ENCODE results near the gene CAPN9.

Gene CAPN9

DNA sequence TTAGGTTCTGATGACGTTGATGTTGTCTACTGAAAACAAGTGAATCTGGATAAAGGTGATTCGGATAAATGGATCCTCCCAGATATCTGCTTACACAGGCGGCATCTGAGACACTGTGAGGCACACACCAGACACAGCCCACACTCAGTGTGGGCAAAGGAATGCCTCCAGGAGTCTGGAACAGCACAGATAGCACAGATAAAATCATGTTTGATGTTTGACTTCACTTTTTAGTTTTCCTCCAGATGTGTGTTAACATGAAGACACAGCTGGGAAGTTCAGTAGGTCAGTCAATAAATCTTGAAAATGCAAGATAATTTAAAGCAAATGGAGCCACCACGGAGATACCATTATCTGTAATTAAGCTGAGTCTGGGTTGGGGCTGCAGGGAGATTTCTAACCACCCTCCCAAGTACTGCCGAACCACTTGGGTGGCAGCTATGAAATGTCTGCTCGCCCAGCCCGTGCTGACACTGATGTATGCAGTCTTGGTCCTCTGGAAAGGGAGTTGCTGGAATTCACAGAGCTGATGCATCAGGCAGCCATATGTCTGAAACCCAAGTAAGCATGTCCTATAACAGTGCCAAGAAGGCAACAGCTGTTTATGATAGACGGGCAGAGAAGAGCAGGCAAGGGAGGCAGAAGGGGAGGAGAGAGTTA lies 11.7 kb downstream of the CAPN9 start:
- CTCF ChIA-PET, result interaction anchor here (0.9 to 1.7 kb wide), 4 partner anchors 11 to 15 kb away, joined by 3 to 6 read pairs (median 5); no protein-coding TSS in a partner anchor
- POLR2A ChIA-PET, result no interaction called here
- DNase-seq (ENCODE audit: low read depth, low spot score), result no peak
- TF ChIP-seq, protein P1, sequence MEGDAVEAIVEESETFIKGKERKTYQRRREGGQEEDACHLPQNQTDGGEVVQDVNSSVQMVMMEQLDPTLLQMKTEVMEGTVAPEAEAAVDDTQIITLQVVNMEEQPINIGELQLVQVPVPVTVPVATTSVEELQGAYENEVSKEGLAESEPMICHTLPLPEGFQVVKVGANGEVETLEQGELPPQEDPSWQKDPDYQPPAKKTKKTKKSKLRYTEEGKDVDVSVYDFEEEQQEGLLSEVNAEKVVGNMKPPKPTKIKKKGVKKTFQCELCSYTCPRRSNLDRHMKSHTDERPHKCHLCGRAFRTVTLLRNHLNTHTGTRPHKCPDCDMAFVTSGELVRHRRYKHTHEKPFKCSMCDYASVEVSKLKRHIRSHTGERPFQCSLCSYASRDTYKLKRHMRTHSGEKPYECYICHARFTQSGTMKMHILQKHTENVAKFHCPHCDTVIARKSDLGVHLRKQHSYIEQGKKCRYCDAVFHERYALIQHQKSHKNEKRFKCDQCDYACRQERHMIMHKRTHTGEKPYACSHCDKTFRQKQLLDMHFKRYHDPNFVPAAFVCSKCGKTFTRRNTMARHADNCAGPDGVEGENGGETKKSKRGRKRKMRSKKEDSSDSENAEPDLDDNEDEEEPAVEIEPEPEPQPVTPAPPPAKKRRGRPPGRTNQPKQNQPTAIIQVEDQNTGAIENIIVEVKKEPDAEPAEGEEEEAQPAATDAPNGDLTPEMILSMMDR (IDR thresholded peaks at IDR 0.05; ENCODE audit: insufficient read depth, low read length, missing control alignments), result no peak
- no peak overlapping the region for H3K4me3 ChIP-seq (ENCODE audit: low read depth, low read length)

DNA sequence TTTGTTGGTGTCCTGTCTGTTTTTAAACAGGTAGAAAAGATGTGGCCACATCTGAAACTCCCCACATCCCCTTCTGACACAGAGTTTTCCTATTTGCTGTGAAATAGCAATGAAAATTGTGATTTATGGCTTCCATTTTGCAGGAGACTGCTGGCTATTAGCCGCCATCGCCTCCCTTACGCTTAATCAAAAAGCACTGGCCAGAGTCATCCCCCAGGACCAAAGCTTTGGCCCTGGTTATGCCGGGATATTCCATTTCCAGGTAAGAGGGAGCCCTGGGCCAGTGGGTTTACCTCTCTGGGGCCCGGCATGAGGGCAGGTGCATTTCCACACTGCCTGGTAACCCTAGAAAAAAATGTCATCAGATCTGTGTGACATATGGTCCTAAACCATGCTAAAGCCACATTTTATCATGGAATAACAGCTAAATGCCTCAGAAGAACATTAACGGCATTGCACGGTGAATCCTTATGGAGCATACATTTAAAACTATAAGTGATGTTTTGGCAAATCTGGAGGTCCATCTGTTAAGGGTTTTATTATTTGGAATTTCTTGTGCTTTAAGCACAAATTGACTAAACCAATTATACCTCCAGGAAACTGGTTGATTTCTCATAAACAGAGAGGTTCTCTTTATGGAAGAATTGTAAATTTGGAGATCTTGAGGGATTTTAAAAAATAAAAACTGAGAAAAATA lies 12.3 kb downstream of the CAPN9 start:
- no peak for DNase-seq (ENCODE audit: low read depth, low spot score)
- POLR2A ChIA-PET, result no interaction called here
- CTCF ChIA-PET, result interaction anchor here (0.9 to 1.7 kb wide), 4 partner anchors 11 to 16 kb away, joined by 3 to 6 read pairs (median 5); no protein-coding TSS in a partner anchor
- no peak overlapping the region for H3K4me3 ChIP-seq (ENCODE audit: low read depth, low read length)
- TF ChIP-seq, protein P1 (IDR thresholded peaks at IDR 0.05; ENCODE audit: insufficient read depth, low read length, missing control alignments), result no peak

DNA sequence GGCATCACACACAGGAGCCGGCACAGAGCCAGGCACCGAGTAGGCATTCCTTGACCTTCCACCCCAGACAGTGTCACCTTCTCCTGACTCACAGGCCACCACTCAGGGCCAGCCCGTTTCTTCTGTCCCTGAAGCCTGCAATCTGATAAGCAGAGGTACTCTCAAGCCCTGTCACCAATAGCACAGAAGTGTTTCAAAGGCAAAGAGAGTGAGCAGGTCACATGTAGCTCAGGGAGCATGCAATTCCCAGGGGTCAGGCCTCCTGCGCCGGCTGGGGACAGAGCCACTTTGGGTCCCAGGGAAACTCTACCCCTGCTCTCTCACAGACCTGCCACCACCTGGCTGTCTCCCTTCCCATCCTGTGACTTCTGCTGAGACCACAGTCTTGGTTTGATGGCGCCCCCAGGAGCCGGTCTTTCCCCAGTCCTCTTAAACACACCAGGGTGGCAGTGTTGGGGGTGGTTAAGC lies 13.2 kb downstream of the CAPN9 start:
- TF ChIP-seq, protein P1 (IDR thresholded peaks at IDR 0.05; ENCODE audit: insufficient read depth, low read length, missing control alignments), result no peak
- ChIA-PET POLR2A (no interaction called here), CTCF (interaction anchor here (1.1 kb wide), 1 partner anchor 47 kb away, joined by 3 read pairs; the partner anchor contains the start of gene AGT)
- no peak for DNase-seq (ENCODE audit: low read depth, low spot score)
- no peak overlapping the region for H3K4me3 ChIP-seq (ENCODE audit: low read depth, low read length)

DNA sequence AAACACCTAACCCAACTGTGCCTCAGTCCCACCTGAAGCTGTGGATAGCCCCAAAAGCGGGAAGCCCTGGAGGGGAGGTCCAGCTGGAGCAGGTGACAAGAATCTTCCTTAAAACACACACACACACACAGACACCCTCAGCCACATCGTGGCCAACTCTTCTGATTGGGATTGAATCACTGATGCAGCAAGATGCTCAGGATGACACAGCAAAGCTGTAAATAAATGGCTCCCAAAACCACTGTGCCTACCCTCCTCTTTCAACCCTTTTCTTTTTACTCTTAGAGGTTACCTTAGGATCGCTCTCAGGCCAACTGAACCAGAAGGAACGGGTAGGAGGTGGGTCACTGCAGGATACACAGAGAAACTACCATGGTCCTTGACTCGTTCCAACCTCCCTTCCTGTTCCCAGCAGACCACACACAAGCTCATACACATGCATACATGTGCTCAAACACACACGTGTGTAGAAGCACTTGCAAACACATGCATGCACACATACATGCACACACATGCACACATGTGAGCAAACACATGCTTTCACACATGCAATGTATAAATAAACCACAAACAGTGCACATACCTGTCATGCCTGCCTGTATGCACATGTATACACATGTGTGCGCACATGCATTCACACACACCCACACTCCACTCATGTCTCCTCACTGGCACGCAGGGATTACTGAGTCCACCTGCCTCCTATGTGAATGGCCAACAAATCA lies 14.4 kb downstream of the CAPN9 start:
- TF ChIP-seq, protein P1 (IDR thresholded peaks at IDR 0.05; ENCODE audit: insufficient read depth, low read length, missing control alignments), result no peak
- ChIA-PET CTCF (interaction anchor here (1.1 kb wide), 1 partner anchor 11 kb away, joined by 3 read pairs; no protein-coding TSS in a partner anchor), POLR2A (no interaction called here)
- no peak for DNase-seq (ENCODE audit: low read depth, low spot score)
- H3K4me3 ChIP-seq (ENCODE audit: low read depth, low read length), result no peak overlapping the region

DNA sequence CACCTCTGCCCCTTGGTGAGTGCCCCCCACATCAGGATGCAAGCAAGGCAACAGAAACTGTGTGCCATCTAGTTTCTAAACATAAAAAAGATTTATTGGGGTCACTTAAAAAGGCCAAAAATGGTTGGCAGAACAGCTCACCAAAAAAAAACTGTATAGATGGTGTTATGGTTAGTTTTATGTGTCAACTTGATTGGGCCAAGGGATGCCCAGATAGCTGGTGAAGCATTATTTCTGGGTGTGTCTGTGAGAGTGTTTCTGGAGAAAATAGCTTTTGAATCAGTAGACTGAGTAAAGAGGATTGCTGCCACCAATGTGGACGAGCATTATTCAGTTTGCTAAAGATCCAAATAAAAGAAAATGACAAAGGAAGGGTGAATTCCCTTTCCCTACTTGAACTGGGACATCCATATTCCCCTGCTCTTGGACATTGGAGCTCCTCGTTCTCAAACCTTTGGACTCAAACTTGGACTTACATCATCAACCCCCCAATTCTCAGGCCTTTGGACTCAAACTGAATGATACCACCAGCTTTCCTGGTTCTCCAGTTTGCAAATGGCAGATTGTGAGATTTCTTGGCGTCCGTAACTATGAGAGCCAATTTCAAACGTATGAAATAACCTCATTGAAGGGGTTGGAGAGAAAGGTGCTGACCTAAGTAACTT lies 16.9 kb downstream of the CAPN9 start:
- DNase-seq (ENCODE audit: low read depth, low spot score), result no peak
- H3K4me3 ChIP-seq (ENCODE audit: low read depth, low read length), result no peak overlapping the region
- ChIA-PET CTCF (interaction anchor here (0.6 to 1.1 kb wide), 2 partner anchors 9 to 432 kb away, joined by 4 to 8 read pairs; no protein-coding TSS in a partner anchor), POLR2A (no interaction called here)
- TF ChIP-seq, protein P1 (IDR thresholded peaks at IDR 0.05; ENCODE audit: insufficient read depth, low read length, missing control alignments), result no peak

Measured in AG04449 (cell line).